PC-3 (cell line): ENCODE data around the gene IGLON5. TPM values are rescaled to one million over a fixed set of nuclear protein-coding genes. Genes with fewer than 3 reads are reported as not detected.

Source experiments
- ATAC-seq: fragments of 200-7000 bp; cut with Tn5 transposase; 2 replicates; pipeline ENCODE4 v1.9.1; 2020; ENCODE audit warnings: mild to moderate bottlenecking, moderate library complexity
- BruUV-seq: library from RNA; stranded (reverse); fragments of 400-500 nt; replicated peaks from 2 replicates; lab custom pipeline; 2021; lab: Mats Ljungman, UMichigan
- CTCF ChIA-PET: fragments of 300-600 bp; sonication (Branson Sonifier 250); formaldehyde crosslinking; loops from one replicate; lab custom pipeline; 2022; ENCODE audit warnings: antibody characterized with exemption; lab: Charles Lee
- POLR2A ChIA-PET: fragments of 300-600 bp; sonication (Branson Sonifier 250); formaldehyde crosslinking; loops from one replicate; lab custom pipeline; 2022; ENCODE audit warnings: antibody characterized with exemption; ENCODE audit not compliant: unreplicated experiment; lab: Charles Lee
- DNase-seq: peaks from one replicate; pipeline ENCODE4 v3.0.0-alpha.2; 2015
- H2AFZ ChIP-seq: fragments of 300-600 bp; sonication (generic); 2 replicates; pipeline ENCODE4 v1.6.0; 2016; ENCODE audit warnings: antibody characterized with exemption, low read length
- H3F3A ChIP-seq: fragments of 300-600 bp; sonication (generic); one replicate; pipeline ENCODE4 v1.6.0; 2017; ENCODE audit warnings: antibody characterized with exemption, low read length, control low read depth, mild to moderate bottlenecking; ENCODE audit not compliant: unreplicated experiment
- H3K27ac ChIP-seq: fragments of 300-600 bp; sonication (generic); 2 replicates; pipeline ENCODE4 v1.5.1; 2016; ENCODE audit warnings: mild to moderate bottlenecking, low read length
- H3K27me3 ChIP-seq: fragments of 300-600 bp; sonication (generic); 2 replicates; pipeline ENCODE4 v1.6.1; 2016; ENCODE audit warnings: low read length, mixed read lengths
- H3K36me3 ChIP-seq: fragments of 300-600 bp; sonication (generic); 2 replicates; pipeline ENCODE4 v1.6.1; 2016; ENCODE audit warnings: low read depth, mixed run types, low read length, mixed read lengths
- H3K4me1 ChIP-seq: fragments of 300-600 bp; sonication (generic); 2 replicates; pipeline ENCODE4 v1.5.1; 2016; ENCODE audit warnings: low read length; ENCODE audit not compliant: insufficient read depth
- H3K4me2 ChIP-seq: fragments of 300-600 bp; sonication (generic); 2 replicates; pipeline ENCODE4 v1.6.0; 2016; ENCODE audit warnings: low read length
- H3K4me3 ChIP-seq: fragments of 300-600 bp; sonication (generic); 2 replicates; pipeline ENCODE4 v1.5.1; 2016; ENCODE audit warnings: mild to moderate bottlenecking, low read length, mixed read lengths
- H3K79me2 ChIP-seq: fragments of 300-600 bp; sonication (generic); 2 replicates; pipeline ENCODE4 v1.6.1; 2017; ENCODE audit warnings: low read length, mixed read lengths
- H3K9ac ChIP-seq: fragments of 300-600 bp; sonication (generic); 2 replicates; pipeline ENCODE4 v1.6.0; 2016; ENCODE audit warnings: mild to moderate bottlenecking, low read length
- H3K9me2 ChIP-seq: fragments of 300-600 bp; sonication (generic); replicated peaks from 2 replicates; pipeline ENCODE4 v1.6.1; 2016; ENCODE audit warnings: mixed run types, low read length, mixed read lengths
- H3K9me3 ChIP-seq: fragments of 300-600 bp; sonication (generic); 2 replicates; pipeline ENCODE4 v1.6.1; 2016; ENCODE audit warnings: low read length, mixed read lengths
- H4K20me1 ChIP-seq: fragments of 300-600 bp; sonication (generic); 2 replicates; pipeline ENCODE4 v1.6.1; 2016; ENCODE audit warnings: low read length, mixed read lengths
- CTCF ChIP-seq: fragments of 300-600 bp; sonication (generic); conservative IDR thresholded peaks from 2 replicates; pipeline ENCODE4 v1.5.1; 2017; ENCODE audit warnings: antibody characterized with exemption, low read depth, mild to moderate bottlenecking, low read length
- EZH2 ChIP-seq: fragments of 300-600 bp; sonication (generic); IDR thresholded peaks from one replicate; pipeline ENCODE4 v1.6.1; 2017; ENCODE audit warnings: antibody characterized with exemption, mild to moderate bottlenecking, low read length; ENCODE audit not compliant: unreplicated experiment
- EZH2phosphoT487 ChIP-seq: fragments of 300-600 bp; sonication (generic); IDR thresholded peaks from 2 replicates; pipeline ENCODE4 v1.6.1; 2018; ENCODE audit warnings: mild to moderate bottlenecking, antibody characterized with exemption, low read length, borderline replicate concordance
- intact Hi-C: fragments of 100-400 bp; cut with micrococcal nuclease; formaldehyde crosslinking; loops from 2 replicates; pipeline ENCODE4 v1.9.0; 2023
- total RNA-seq: library from RNA; depleted of rRNA; stranded (reverse); fragments of >200 nt; gene quantifications from 2 replicates; pipeline ENCODE4 v1.2.3, GENCODE V29; 2014

IGLON5 gene
- total RNA-seq, 1 experiment from 2014 or later, result not detected

- no peaks in the 10 kb centered on the region for H3F3A ChIP-seq
- ATAC-seq (no peak), DNase-seq (no peak)
- H3K9me3 ChIP-seq, result no peaks in the 10 kb centered on the region
- BruUV-seq, result no TSS peak
- POLR2A ChIA-PET, result no interaction called here
- H3K9ac ChIP-seq, result no peak overlapping the region
- intact Hi-C loops, result no loop called here
- peaks cover 38% of the 10 kb centered on the region for H3K27me3 ChIP-seq
- TF ChIP-seq EZH2 (no peak), CTCF (no peak)
- no peaks in the 10 kb centered on the region for H3K36me3 ChIP-seq
- no peaks in the 10 kb centered on the region for H3K79me2 ChIP-seq
- H3K27ac ChIP-seq, result no peak overlapping the region
- no peak overlapping the region for H3K4me2 ChIP-seq
- H3K4me3 ChIP-seq, result no peak overlapping the region
- H2AFZ ChIP-seq, result no peak overlapping the region
- no peaks in the 10 kb centered on the region for H3K4me1 ChIP-seq
- no peaks in the 10 kb centered on the region for H3K9me2 ChIP-seq
- CTCF ChIA-PET, result no interaction called here
- H4K20me1 ChIP-seq, result no peaks in the 10 kb centered on the region
These were observed 8.3 kb downstream of the IGLON5 start for GRCh38 chr19:51319649-51320279.

GRCh38 chr19:51320280-51320657, 8.8 kb downstream of the IGLON5 start:
- Histone ChIP-seq H3K4me3 (no peak overlapping the region), H3K4me1 (no peaks in the 10 kb centered on the region), H3K9ac (no peak overlapping the region), H3K9me3 (no peaks in the 10 kb centered on the region), H3K9me2 (no peaks in the 10 kb centered on the region), H3K79me2 (no peaks in the 10 kb centered on the region), H3K27me3 (peaks cover 38% of the 10 kb centered on the region), H3F3A (no peaks in the 10 kb centered on the region), H3K4me2 (no peak overlapping the region), H2AFZ (no peak overlapping the region), H3K27ac (no peak overlapping the region), H4K20me1 (no peaks in the 10 kb centered on the region), H3K36me3 (no peaks in the 10 kb centered on the region)
- TF ChIP-seq EZH2, result no peak
- no peak for TF ChIP-seq CTCF
- TF ChIP-seq EZH2phosphoT487, result no peak
- DNase-seq (no peak), ATAC-seq (no peak)
- ChIA-PET POLR2A (no interaction called here), CTCF (no interaction called here)
- intact Hi-C loops, result no loop called here
- BruUV-seq, result no TSS peak

- no peak for TF ChIP-seq EZH2
- no peak for TF ChIP-seq EZH2phosphoT487
- no peak for TF ChIP-seq CTCF
- H3K9ac ChIP-seq, result no peak overlapping the region
- ChIA-PET POLR2A (no interaction called here), CTCF (no interaction called here)
- H3K9me2 ChIP-seq, result no peaks in the 10 kb centered on the region
- no peaks in the 10 kb centered on the region for H3K4me1 ChIP-seq
- H3K4me2 ChIP-seq, result no peak overlapping the region
- H3K36me3 ChIP-seq, result no peaks in the 10 kb centered on the region
- no peak overlapping the region for H2AFZ ChIP-seq
- no peak overlapping the region for H3K27ac ChIP-seq
- no peak for ATAC-seq
- H3K4me3 ChIP-seq, result no peak overlapping the region
- no TSS peak for BruUV-seq
- no peaks in the 10 kb centered on the region for H3K9me3 ChIP-seq
- peaks cover 38% of the 10 kb centered on the region for H3K27me3 ChIP-seq
- no peak for DNase-seq
- intact Hi-C loops, result no loop called here
- no peaks in the 10 kb centered on the region for H4K20me1 ChIP-seq
- H3K79me2 ChIP-seq, result no peaks in the 10 kb centered on the region
- no peaks in the 10 kb centered on the region for H3F3A ChIP-seq
These were observed 10.4 kb downstream of the IGLON5 start for GRCh38 chr19:51321799-51322198.
